Stimulated activated naive CD8-positive, alpha-beta T cell treated with anti-CD3 and anti-CD28 coated beads, Interleukin-15, Interleukin-2, amounts not matched to agents 100 ng/mL and 50 ng/mL, for 24 hours (primary cell): ENCODE results near the gene CASTOR1.
A peak's percentile ranks its signal among the peaks of the same experiment; 100 is the strongest.

Experiments used
- H3K27ac Mint-ChIP-seq: one replicate; pipeline ENCODE4 v1.8.0; 2021; ENCODE audit warnings: mild to moderate bottlenecking, mixed read lengths
- H3K27me3 Mint-ChIP-seq: one replicate; pipeline ENCODE4 v1.8.0; 2021; ENCODE audit warnings: mixed read lengths
- H3K36me3 Mint-ChIP-seq: one replicate; pipeline ENCODE4 v1.8.0; 2021; ENCODE audit warnings: low read depth, mixed read lengths
- H3K4me1 Mint-ChIP-seq: one replicate; pipeline ENCODE4 v1.8.0; 2021; ENCODE audit warnings: low read depth, mixed read lengths
- H3K4me3 Mint-ChIP-seq: one replicate; pipeline ENCODE4 v1.8.0; 2021; ENCODE audit warnings: mild to moderate bottlenecking, mixed read lengths
- H3K9me3 Mint-ChIP-seq: one replicate; pipeline ENCODE4 v1.8.0; 2021; ENCODE audit warnings: mixed read lengths

Gene CASTOR1

GRCh38 chr22:30245181-30245984 lies 43.9 kb downstream of the CASTOR1 start:
- H3K9me3 Mint-ChIP-seq: no peaks in the 10 kb centered on the region
- H3K4me1 Mint-ChIP-seq: peaks cover 84% of the 10 kb centered on the region
- peak overlapping the region; percentile 98 for H3K27ac Mint-ChIP-seq
- H3K4me3 Mint-ChIP-seq: peak overlapping the region; percentile 97
- no peaks in the 10 kb centered on the region for H3K27me3 Mint-ChIP-seq
- H3K36me3 Mint-ChIP-seq: peaks cover 45% of the 10 kb centered on the region

GRCh38 chr22:30244641-30245040 lies 44.7 kb downstream of the CASTOR1 start:
- H3K4me1 Mint-ChIP-seq: peaks cover 77% of the 10 kb centered on the region
- H3K9me3 Mint-ChIP-seq: no peaks in the 10 kb centered on the region
- H3K27me3 Mint-ChIP-seq: no peaks in the 10 kb centered on the region
- peak overlapping the region; percentile 98 for H3K27ac Mint-ChIP-seq
- peaks cover 45% of the 10 kb centered on the region for H3K36me3 Mint-ChIP-seq
- H3K4me3 Mint-ChIP-seq: peak overlapping the region; percentile 97

GRCh38 chr22:30244066-30244465 lies 45.2 kb downstream of the CASTOR1 start:
- Mint-ChIP-seq H3K4me3 (peak overlapping the region; percentile 97), H3K27ac (peak overlapping the region; percentile 98), H3K27me3 (no peaks in the 10 kb centered on the region), H3K36me3 (peaks cover 45% of the 10 kb centered on the region), H3K4me1 (peaks cover 71% of the 10 kb centered on the region), H3K9me3 (no peaks in the 10 kb centered on the region)

- Mint-ChIP-seq H3K27ac (peak overlapping the region; percentile 98), H3K4me3 (peak overlapping the region; percentile 97), H3K36me3 (peaks cover 45% of the 10 kb centered on the region), H3K4me1 (peaks cover 67% of the 10 kb centered on the region), H3K9me3 (no peaks in the 10 kb centered on the region), H3K27me3 (no peaks in the 10 kb centered on the region)
Observed at GRCh38 chr22:30243661-30244060, 45.6 kb downstream of the CASTOR1 start.

- H3K4me3 Mint-ChIP-seq: peak overlapping the region; percentile 49
- peaks cover 45% of the 10 kb centered on the region for H3K36me3 Mint-ChIP-seq
- no peaks in the 10 kb centered on the region for H3K27me3 Mint-ChIP-seq
- peaks cover 48% of the 10 kb centered on the region for H3K4me1 Mint-ChIP-seq
- peak overlapping the region; percentile 36 for H3K27ac Mint-ChIP-seq
- no peaks in the 10 kb centered on the region for H3K9me3 Mint-ChIP-seq
Observed at GRCh38 chr22:30241576-30242371, 47.5 kb downstream of the CASTOR1 start.

- H3K9me3 Mint-ChIP-seq: no peaks in the 10 kb centered on the region
- peaks cover 45% of the 10 kb centered on the region for H3K36me3 Mint-ChIP-seq
- H3K4me1 Mint-ChIP-seq: peaks cover 49% of the 10 kb centered on the region
- peak overlapping the region; percentile 31 for H3K27ac Mint-ChIP-seq
- peak overlapping the region; percentile 56 for H3K4me3 Mint-ChIP-seq
- H3K27me3 Mint-ChIP-seq: no peaks in the 10 kb centered on the region
Observed at GRCh38 chr22:30240541-30241417, 48.5 kb downstream of the CASTOR1 start.

GRCh38 chr22:30239488-30240405 lies 49.6 kb downstream of the CASTOR1 start:
- Mint-ChIP-seq H3K27ac (peak overlapping the region; percentile 52), H3K36me3 (peaks cover 35% of the 10 kb centered on the region), H3K4me3 (no peak overlapping the region), H3K27me3 (no peaks in the 10 kb centered on the region), H3K4me1 (peaks cover 46% of the 10 kb centered on the region), H3K9me3 (no peaks in the 10 kb centered on the region)

GRCh38 chr22:30238661-30239487 lies 50.4 kb downstream of the CASTOR1 start:
- Mint-ChIP-seq H3K27ac (peak overlapping the region; percentile 6), H3K9me3 (no peaks in the 10 kb centered on the region), H3K36me3 (peaks cover 27% of the 10 kb centered on the region), H3K4me3 (no peak overlapping the region), H3K4me1 (peaks cover 37% of the 10 kb centered on the region), H3K27me3 (no peaks in the 10 kb centered on the region)

GRCh38 chr22:30238136-30238535 lies 51.2 kb downstream of the CASTOR1 start:
- Mint-ChIP-seq H3K4me1 (peaks cover 30% of the 10 kb centered on the region), H3K9me3 (no peaks in the 10 kb centered on the region), H3K4me3 (no peak overlapping the region), H3K36me3 (peaks cover 19% of the 10 kb centered on the region), H3K27ac (no peak overlapping the region), H3K27me3 (no peaks in the 10 kb centered on the region)

- no peak overlapping the region for H3K4me3 Mint-ChIP-seq
- no peaks in the 10 kb centered on the region for H3K9me3 Mint-ChIP-seq
- no peak overlapping the region for H3K27ac Mint-ChIP-seq
- no peaks in the 10 kb centered on the region for H3K27me3 Mint-ChIP-seq
- H3K36me3 Mint-ChIP-seq: peaks cover 8% of the 10 kb centered on the region
- H3K4me1 Mint-ChIP-seq: peaks cover 19% of the 10 kb centered on the region
Observed at GRCh38 chr22:30236875-30237274, 52.4 kb downstream of the CASTOR1 start.

- Mint-ChIP-seq H3K27ac (no peak overlapping the region), H3K4me1 (peaks cover 12% of the 10 kb centered on the region), H3K36me3 (peaks cover 4% of the 10 kb centered on the region), H3K4me3 (no peak overlapping the region), H3K9me3 (no peaks in the 10 kb centered on the region), H3K27me3 (no peaks in the 10 kb centered on the region)
Observed at GRCh38 chr22:30235687-30236170, 53.6 kb downstream of the CASTOR1 start.
